ENCODE measurements around the gene SLC2A13. TPM values are rescaled to one million over a fixed set of nuclear protein-coding genes. Genes with fewer than 3 reads are reported as not detected.

Gene SLC2A13
- total RNA-seq, 1 experiment from 2014 or later = 1.6 TPM

GRCh38 chr12:39840422-39840821 lies 265.5 kb downstream of the SLC2A13 start:
- Histone ChIP-seq H3K27me3 (ENCODE audit: insufficient read depth, low read depth) (no peaks in the 10 kb centered on the region), H3K4me2 (no peak overlapping the region), H3K36me3 (ENCODE audit: low read depth) (no peaks in the 10 kb centered on the region), H3K4me3 (no peak overlapping the region), H2AFZ (no peak overlapping the region), H3K27ac (no peak overlapping the region), H3K9me2 (ENCODE audit: insufficient read depth) (no peaks in the 10 kb centered on the region), H3K4me1 (replicated peaks; ENCODE audit: insufficient read depth) (no peaks in the 10 kb centered on the region), H4K20me1 (ENCODE audit: insufficient read depth) (no peaks in the 10 kb centered on the region), H3K9me3 (ENCODE audit: insufficient read depth, low read depth) (no peaks in the 10 kb centered on the region), H3K79me2 (ENCODE audit: low read depth) (no peaks in the 10 kb centered on the region), H3F3A (ENCODE audit: insufficient read depth, low read depth) (no peaks in the 10 kb centered on the region)
- BruUV-seq (replicated peaks) = no TSS peak
- POLR2A ChIA-PET (ENCODE audit: unreplicated experiment) = no interaction called here
- no peak for DNase-seq
- intact Hi-C loops (cut with micrococcal nuclease; ENCODE audit: unreplicated experiment) = no loop called here
- TF ChIP-seq, protein P1, sequence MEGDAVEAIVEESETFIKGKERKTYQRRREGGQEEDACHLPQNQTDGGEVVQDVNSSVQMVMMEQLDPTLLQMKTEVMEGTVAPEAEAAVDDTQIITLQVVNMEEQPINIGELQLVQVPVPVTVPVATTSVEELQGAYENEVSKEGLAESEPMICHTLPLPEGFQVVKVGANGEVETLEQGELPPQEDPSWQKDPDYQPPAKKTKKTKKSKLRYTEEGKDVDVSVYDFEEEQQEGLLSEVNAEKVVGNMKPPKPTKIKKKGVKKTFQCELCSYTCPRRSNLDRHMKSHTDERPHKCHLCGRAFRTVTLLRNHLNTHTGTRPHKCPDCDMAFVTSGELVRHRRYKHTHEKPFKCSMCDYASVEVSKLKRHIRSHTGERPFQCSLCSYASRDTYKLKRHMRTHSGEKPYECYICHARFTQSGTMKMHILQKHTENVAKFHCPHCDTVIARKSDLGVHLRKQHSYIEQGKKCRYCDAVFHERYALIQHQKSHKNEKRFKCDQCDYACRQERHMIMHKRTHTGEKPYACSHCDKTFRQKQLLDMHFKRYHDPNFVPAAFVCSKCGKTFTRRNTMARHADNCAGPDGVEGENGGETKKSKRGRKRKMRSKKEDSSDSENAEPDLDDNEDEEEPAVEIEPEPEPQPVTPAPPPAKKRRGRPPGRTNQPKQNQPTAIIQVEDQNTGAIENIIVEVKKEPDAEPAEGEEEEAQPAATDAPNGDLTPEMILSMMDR (conservative IDR thresholded peaks at IDR 0.05) = no peak
- no peak for TF ChIP-seq EZH2 (IDR thresholded peaks at IDR 0.05; ENCODE audit: low read depth)
- CTCF ChIA-PET = no interaction called here

- Histone ChIP-seq H3K79me2 (ENCODE audit: low read depth) (no peaks in the 10 kb centered on the region), H3K27ac (no peak overlapping the region), H3K4me2 (no peak overlapping the region), H3F3A (ENCODE audit: insufficient read depth, low read depth) (no peaks in the 10 kb centered on the region), H3K9me3 (ENCODE audit: insufficient read depth, low read depth) (no peaks in the 10 kb centered on the region), H4K20me1 (ENCODE audit: insufficient read depth) (no peaks in the 10 kb centered on the region), H3K9me2 (ENCODE audit: insufficient read depth) (no peaks in the 10 kb centered on the region), H3K4me3 (no peak overlapping the region), H3K4me1 (replicated peaks; ENCODE audit: insufficient read depth) (no peaks in the 10 kb centered on the region), H3K36me3 (ENCODE audit: low read depth) (no peaks in the 10 kb centered on the region), H3K27me3 (ENCODE audit: insufficient read depth, low read depth) (no peaks in the 10 kb centered on the region), H2AFZ (no peak overlapping the region)
- no peak for DNase-seq
- POLR2A ChIA-PET (ENCODE audit: unreplicated experiment) = no interaction called here
- TF ChIP-seq, protein P1 (conservative IDR thresholded peaks at IDR 0.05) = no peak
- no peak for TF ChIP-seq EZH2 (IDR thresholded peaks at IDR 0.05; ENCODE audit: low read depth)
- CTCF ChIA-PET = no interaction called here
- no TSS peak for BruUV-seq (replicated peaks)
- intact Hi-C loops (cut with micrococcal nuclease; ENCODE audit: unreplicated experiment) = no loop called here
Measured at GRCh38 chr12:39839072-39839471, 266.8 kb downstream of the SLC2A13 start.

- Histone ChIP-seq H3K4me2 (no peak overlapping the region), H3K4me3 (no peak overlapping the region), H3K9me2 (ENCODE audit: insufficient read depth) (no peaks in the 10 kb centered on the region), H3K36me3 (ENCODE audit: low read depth) (no peaks in the 10 kb centered on the region), H3K4me1 (replicated peaks; ENCODE audit: insufficient read depth) (peaks cover 11% of the 10 kb centered on the region), H3K27me3 (ENCODE audit: insufficient read depth, low read depth) (no peaks in the 10 kb centered on the region), H4K20me1 (ENCODE audit: insufficient read depth) (no peaks in the 10 kb centered on the region), H3K79me2 (ENCODE audit: low read depth) (no peaks in the 10 kb centered on the region), H3F3A (ENCODE audit: insufficient read depth, low read depth) (no peaks in the 10 kb centered on the region), H2AFZ (no peak overlapping the region; the same call in 1 of the 2 replicates), H3K27ac (no peak overlapping the region), H3K9me3 (ENCODE audit: insufficient read depth, low read depth) (no peaks in the 10 kb centered on the region)
- DNase-seq = no peak
- TF ChIP-seq, protein P1 (conservative IDR thresholded peaks at IDR 0.05) = no peak
- TF ChIP-seq EZH2 (IDR thresholded peaks at IDR 0.05; ENCODE audit: low read depth) = no peak
- CTCF ChIA-PET = no interaction called here
- BruUV-seq (replicated peaks) = no TSS peak
- intact Hi-C loops (cut with micrococcal nuclease; ENCODE audit: unreplicated experiment) = no loop called here
- POLR2A ChIA-PET (ENCODE audit: unreplicated experiment) = no interaction called here
Measured at GRCh38 chr12:39835517-39836489, 270.1 kb downstream of the SLC2A13 start.
